GM19240 (cell line): ENCODE measurements around the gene EEPD1.
"Not testable (repeated sequence)": the region's sequence is repeated elsewhere in the genome, so short reads cannot be mapped to it uniquely, and the experiment has no call there.

Experiments used
- DNase-seq: peaks from one replicate; pipeline ENCODE4 v3.0.0; 2011; ENCODE audit warnings: low spot score; ENCODE audit not compliant: insufficient read length

EEPD1 gene

DNA sequence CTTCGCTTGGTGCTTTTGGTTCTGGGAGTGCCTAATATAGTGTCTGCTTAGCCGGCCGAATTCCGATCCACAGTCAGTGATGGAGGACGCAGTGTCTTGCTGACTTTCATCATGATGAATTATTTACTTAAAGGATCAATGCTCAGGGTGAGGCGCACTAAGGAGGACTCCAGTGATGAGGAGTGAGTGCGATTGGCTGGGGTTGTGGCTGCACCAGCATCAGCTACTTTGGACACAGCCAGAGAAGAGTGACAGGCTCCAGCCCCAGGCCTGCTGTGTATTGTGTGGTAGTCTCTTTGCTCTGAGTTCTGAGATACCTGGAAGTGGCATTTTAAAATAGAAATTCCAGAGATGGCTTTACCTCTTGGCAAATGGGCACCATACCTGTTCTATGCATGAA is 163.3 kb downstream of the EEPD1 start:
- DNase-seq = no peak

DNA sequence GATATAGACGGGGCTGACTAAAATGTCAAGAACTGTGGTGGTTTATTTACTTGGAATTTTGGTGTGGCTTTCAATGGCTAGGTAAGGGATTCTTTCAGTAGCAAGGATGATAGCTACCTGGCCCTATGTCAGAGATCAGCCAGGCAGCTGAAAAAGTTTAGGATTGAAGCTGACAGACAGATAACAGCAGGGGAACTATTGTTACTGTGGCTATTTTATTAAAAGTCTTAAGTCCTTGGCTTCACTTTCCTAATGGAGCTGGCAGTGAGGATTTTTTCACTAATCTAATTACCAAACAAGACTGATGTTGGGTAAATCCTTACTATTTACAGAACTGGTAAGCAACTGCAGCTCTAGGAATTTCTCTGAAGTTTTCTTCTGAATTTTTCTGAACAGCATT is 164.2 kb downstream of the EEPD1 start:
- no peak for DNase-seq

DNA sequence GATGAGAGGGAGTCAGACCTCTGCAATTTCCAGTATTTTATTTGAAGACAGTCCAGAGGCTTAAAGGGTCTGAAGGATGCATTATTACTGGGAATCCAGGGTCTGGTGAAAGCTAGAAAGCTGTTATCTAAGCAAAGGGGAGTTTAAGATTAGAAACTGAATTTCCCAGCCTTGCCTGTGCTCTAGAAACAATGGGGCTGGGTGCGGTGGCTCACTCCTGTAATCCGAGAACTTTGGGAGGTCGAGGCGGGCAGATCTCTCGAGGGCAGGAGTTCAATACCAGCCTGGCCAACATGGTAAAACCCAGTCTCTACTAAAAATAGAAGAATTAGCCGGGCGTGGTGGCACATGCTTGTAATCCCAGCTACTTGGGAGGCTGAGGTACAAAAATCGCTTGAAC is 165.1 kb downstream of the EEPD1 start:
- DNase-seq = no peak

DNA sequence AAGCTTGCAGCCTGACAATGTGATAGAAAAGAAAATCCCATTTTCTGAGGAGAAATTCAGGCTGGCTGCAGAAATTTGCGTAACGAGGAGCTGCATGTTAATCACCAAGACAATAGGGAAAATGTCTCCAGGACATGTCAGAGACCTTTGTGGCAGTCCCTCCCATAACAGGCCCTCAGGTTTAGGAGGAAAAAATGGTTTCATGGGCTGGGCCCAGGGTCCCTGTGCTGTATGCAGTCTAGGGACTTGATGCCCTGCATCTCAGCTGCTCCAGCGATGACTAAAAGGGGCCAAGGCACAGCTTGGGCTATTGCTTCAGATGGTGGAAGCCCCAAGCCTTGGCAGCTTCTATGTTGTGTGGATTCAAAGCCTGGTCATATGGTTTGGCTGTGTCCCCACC is 168.2 kb downstream of the EEPD1 start:
- not testable (repeated sequence) for DNase-seq

DNA sequence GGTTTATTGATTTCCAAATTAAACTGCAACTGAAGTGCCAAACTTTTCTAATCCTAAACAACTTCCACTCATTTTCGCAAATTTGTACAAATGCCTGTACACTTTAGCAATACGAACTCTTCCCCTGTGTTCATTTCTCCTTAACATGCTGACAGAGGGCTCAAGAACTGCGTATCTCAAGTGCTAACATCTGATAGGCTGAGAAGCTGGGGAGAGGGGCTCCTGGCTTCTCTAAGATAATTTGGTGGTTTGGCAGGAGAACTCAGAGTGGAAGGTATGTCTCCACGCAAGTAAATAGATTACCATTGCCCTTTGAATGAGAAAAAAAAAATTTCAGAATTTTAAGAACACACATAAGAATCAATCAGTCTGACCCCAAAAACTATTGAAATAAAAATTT is 183.3 kb downstream of the EEPD1 start:
- no peak for DNase-seq

DNA sequence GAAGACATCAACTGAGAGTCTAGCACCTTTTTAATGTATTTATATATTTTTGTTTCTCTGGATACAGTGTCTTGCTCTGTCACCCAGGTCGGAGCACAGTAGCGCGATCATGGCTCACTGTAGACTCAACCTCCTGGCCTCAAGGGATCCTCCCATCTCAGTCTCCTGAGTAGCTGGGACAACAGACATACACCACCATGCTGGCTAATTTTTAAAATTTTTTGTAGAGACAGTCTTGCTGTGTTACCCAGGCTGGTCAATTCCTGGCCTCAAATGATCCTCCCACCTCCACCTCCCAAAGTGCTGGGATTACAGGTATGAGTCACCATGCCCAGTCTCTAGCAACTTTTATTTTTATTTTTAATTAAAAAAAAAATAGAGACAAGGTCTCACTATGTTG is 185.2 kb downstream of the EEPD1 start:
- DNase-seq = no peak

DNA sequence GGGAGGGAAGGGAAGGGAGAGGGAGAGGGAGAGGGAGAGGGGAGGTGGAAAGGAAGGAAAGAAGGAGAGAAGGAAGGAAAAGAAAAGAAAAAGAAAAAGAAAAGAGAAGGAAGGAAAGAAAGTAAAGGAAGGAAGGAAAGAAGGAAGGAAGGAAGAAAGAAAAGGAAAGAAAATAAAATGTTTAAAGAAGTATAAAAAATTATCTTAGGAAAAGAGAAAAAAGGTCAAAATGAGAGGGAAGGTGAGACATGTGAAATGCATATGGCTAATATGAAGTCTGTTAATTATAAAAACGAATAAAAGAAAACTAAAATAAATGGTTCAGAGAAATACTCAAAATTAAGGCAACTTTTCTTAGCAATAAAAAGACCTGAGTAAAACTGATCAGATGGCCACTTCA is 190.5 kb downstream of the EEPD1 start:
- DNase-seq = no peak

DNA sequence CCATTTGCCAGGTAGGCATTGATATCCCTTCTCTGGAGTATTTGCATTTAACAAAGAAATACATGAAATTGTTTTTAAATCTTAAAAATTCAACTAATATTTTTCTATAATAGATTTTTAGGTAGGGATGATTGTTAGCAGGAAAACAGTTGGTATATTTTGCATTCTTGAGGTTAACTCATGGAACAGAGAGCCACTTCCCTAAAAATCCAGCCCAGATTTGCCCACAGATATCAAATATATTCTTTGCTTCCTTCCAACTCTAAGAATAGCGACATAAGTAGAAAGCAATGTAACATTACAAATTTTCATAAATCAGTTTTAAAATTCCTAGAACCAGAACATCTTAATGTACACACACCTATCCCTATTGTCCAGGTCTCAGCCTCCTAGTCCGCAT is 191.6 kb downstream of the EEPD1 start:
- DNase-seq = no peak

DNA sequence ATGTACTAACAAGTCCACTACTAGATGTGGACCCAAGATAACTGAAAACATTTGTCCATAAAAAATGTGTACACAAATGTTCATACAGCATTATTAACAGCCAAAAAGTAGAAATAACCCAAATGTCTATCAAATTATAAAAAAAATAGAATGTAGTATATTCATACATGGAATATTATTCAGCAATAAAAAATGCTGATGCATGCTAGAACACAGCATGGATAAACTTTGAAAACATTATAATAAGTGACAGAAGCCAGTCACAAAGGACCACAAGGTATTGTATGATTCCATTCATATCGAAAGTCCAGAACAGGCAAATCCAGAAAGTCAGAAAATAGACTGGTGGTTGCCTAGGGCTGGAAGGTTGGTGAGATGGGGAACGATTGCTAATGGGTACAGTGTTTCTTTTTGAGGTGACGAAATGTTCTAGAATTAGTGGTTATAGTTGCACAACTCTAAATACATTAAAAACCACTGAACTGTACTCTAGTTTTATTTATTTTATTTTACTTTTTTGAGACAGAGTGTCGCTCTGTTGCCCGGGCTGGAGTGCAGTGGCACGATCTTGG is 193.3 kb downstream of the EEPD1 start:
- no peak for DNase-seq

DNA sequence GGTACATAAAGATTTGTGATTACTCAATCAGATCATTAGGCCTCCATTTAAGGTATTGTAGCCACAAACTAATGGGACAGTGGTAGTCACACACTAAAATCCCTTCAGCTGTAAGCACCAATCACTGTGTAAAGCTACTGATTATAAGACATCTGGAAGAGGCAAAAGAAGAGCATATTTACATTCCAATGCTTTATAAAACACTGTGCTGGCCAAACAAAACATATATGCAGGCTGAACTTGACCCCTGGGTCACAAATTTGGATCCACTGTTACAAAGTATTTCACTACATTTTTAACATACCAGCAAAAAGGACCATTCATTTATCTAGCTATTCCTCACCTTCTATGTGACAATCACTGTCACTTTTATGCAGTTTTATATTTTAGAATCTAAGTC is 195.2 kb downstream of the EEPD1 start:
- DNase-seq = no peak

DNA sequence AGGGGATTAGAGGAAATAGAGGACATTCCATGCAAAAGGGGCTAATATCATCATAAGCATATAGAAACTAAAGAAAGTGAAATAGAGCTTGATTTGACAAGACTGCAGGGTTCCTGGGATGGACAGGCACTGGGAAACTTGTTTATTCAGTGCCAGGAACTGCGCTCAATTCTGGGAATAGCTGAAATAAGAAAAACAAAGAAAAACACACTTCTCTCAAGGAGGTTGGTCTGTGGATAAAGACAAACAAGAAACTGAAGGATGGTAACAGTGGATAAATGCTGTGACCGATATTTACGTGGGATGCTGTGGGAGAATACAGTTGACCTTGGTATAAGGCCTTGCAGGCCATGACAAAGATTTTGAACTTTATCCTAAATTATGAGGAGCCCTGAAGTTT is 195.7 kb downstream of the EEPD1 start:
- DNase-seq = no peak

DNA sequence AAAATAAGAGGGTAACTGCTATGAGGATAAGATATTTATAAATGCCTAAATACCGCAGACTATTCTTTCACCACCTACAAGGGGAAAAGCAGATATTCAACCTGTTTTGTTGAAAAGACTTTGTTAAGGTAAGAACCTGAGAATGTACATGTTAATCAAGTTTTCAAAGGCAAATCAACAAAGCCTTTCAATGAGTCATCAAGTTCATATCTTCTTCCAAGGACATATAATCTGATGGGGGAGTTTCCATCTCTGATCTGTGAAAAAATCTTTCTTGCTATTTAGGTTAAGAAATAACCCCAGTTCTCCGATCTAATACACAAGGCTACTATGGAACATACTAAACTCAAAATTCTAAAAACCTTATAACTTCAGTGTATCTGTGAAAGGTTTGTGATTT is 196.6 kb downstream of the EEPD1 start:
- no peak for DNase-seq
